PC-3 (cell line): ENCODE data around the gene PIGM.

Source experiments
- CTCF ChIP-seq: fragments of 300-600 bp; sonication (generic); conservative IDR thresholded peaks from 2 replicates; pipeline ENCODE4 v1.5.1; 2017; ENCODE audit warnings: antibody characterized with exemption, low read depth, mild to moderate bottlenecking, low read length
- EZH2 ChIP-seq: fragments of 300-600 bp; sonication (generic); IDR thresholded peaks from one replicate; pipeline ENCODE4 v1.6.1; 2017; ENCODE audit warnings: antibody characterized with exemption, mild to moderate bottlenecking, low read length; ENCODE audit not compliant: unreplicated experiment

DNA sequence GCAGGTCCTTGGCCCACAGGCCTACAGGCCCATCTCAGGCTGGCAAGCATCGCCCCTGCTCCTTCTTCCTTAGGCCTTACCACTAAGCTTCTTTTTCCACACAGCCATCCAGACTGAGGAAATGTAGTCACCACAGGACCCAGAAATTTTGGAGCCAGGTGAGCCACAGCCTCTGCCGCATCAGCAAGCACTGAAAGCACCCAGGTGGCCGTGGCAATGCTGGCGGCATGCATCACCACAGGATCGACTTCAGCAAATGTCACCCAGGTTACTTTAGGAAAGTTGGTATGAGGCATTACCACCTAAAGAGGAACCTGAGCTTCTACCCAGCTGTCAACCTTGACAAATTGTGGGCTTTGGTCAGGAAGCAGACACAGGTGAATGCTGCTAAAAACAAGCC is 11.6 kb downstream of the PIGM start:
- TF ChIP-seq CTCF (no peak), EZH2 (no peak)
